22Rv1 (cell line): ENCODE measurements around the gene UVRAG.

Experiments
- H3K27ac ChIP-seq: fragments of 450-650 bp; 2 replicates; pipeline ENCODE4 v1.5.1; 2017
- ZFX ChIP-seq: fragments of 450-650 bp; IDR thresholded peaks from 2 replicates; pipeline ENCODE4 v1.6.1; 2017; ENCODE audit warnings: antibody characterized with exemption, borderline replicate concordance
- TF ChIP-seq, protein P1 (sequence below): fragments of 450-650 bp; IDR thresholded peaks from 2 replicates; pipeline ENCODE4 v1.5.1; 2017; ENCODE audit warnings: mild to moderate bottlenecking

UVRAG gene

GRCh38 chr11:75784506-75784905 is 30.5 kb upstream of the UVRAG start:
- peak overlapping the region; percentile 75 for H3K27ac ChIP-seq
- TF ChIP-seq, protein P1, sequence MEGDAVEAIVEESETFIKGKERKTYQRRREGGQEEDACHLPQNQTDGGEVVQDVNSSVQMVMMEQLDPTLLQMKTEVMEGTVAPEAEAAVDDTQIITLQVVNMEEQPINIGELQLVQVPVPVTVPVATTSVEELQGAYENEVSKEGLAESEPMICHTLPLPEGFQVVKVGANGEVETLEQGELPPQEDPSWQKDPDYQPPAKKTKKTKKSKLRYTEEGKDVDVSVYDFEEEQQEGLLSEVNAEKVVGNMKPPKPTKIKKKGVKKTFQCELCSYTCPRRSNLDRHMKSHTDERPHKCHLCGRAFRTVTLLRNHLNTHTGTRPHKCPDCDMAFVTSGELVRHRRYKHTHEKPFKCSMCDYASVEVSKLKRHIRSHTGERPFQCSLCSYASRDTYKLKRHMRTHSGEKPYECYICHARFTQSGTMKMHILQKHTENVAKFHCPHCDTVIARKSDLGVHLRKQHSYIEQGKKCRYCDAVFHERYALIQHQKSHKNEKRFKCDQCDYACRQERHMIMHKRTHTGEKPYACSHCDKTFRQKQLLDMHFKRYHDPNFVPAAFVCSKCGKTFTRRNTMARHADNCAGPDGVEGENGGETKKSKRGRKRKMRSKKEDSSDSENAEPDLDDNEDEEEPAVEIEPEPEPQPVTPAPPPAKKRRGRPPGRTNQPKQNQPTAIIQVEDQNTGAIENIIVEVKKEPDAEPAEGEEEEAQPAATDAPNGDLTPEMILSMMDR = no peak
- TF ChIP-seq ZFX = no peak

GRCh38 chr11:75785187-75785586 is 29.8 kb upstream of the UVRAG start:
- TF ChIP-seq, protein P1 = no peak
- TF ChIP-seq ZFX = no peak
- peak overlapping the region; percentile 75 for H3K27ac ChIP-seq

GRCh38 chr11:75786101-75786736 is 28.8 kb upstream of the UVRAG start:
- TF ChIP-seq ZFX = no peak
- TF ChIP-seq, protein P1 = no peak
- H3K27ac ChIP-seq = peak overlapping the region; percentile 75

- TF ChIP-seq, protein P1 = no peak
- TF ChIP-seq ZFX = no peak
- no peak overlapping the region for H3K27ac ChIP-seq
Observed at GRCh38 chr11:75789521-75789920, 25.5 kb upstream of the UVRAG start.

DNA sequence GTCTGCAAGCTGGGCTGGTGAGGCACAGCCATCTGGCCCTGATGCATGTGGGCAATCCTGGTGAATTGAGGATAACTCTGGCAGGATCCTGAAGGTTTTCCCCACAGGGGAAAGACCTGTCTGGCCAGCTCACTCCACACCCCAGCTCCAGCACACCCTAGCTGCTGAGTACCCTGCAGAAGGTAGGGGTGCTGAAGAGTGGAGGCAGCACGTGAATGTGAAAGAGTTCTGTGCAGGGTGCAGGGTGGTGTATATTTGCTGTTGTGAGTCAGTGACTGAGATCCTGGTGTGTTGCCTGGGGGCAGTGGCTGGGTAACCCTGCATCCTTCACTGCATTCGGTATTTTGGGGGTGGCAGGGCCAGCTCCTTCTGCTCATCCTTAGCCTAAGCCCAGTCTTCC is 24.0 kb upstream of the UVRAG start:
- TF ChIP-seq ZFX = no peak
- TF ChIP-seq, protein P1 = no peak
- H3K27ac ChIP-seq = no peak overlapping the region

- no peak for TF ChIP-seq ZFX
- TF ChIP-seq, protein P1 = no peak
- H3K27ac ChIP-seq = no peak overlapping the region
Observed at GRCh38 chr11:75792127-75792731, 22.8 kb upstream of the UVRAG start.
